Neutrophil (primary cell): Measurements from ENCODE around the gene WDR76.

ENCODE experiments used
- H3K27ac ChIP-seq: fragments of 200-600 bp; sonication (generic); 2 replicates; pipeline ENCODE4 v1.5.1; 2016; ENCODE audit warnings: mild to moderate bottlenecking, moderate library complexity
- H3K27me3 ChIP-seq: fragments of 200-600 bp; sonication (generic); 2 replicates; pipeline ENCODE4 v1.6.0; 2016; ENCODE audit warnings: mild to moderate bottlenecking
- H3K36me3 ChIP-seq: fragments of 200-600 bp; sonication (generic); 2 replicates; pipeline ENCODE4 v1.5.1; 2017
- H3K4me1 ChIP-seq, 2 experiments: fragments of 200-600 bp in 1 of 2; sonication (generic) in 1 of 2; 1 replicate in 1 of 2; 2 replicates in 1 of 2; pipeline versions ENCODE4 v1.5.1 to v1.6.1; 2013 to 2016; ENCODE audit warnings: low read depth in 1 of 2, low read length in 1 of 2, mild to moderate bottlenecking in 1 of 2, moderate library complexity in 1 of 2; ENCODE audit not compliant: control insufficient read depth in 1 of 2, insufficient read depth in 1 of 2
- H3K4me3 ChIP-seq, 2 experiments: fragments of 200-600 bp in 1 of 2; sonication (generic) in 1 of 2; 1 replicate in 1 of 2; 2 replicates in 1 of 2; pipeline ENCODE4 v1.5.1; 2013 to 2016; ENCODE audit warnings: low read depth in 1 of 2, low read length in 1 of 2, mild to moderate bottlenecking in 1 of 2, moderate library complexity in 1 of 2
- H3K9me3 ChIP-seq: fragments of 200-600 bp; sonication (generic); 2 replicates; pipeline ENCODE4 v1.5.1; 2016
- TF ChIP-seq, protein P1 (sequence below): fragments of 200-600 bp; sonication (generic); IDR thresholded peaks from 2 replicates; pipeline ENCODE4 v1.5.1; 2016; ENCODE audit warnings: antibody characterized with exemption

WDR76 gene

DNA sequence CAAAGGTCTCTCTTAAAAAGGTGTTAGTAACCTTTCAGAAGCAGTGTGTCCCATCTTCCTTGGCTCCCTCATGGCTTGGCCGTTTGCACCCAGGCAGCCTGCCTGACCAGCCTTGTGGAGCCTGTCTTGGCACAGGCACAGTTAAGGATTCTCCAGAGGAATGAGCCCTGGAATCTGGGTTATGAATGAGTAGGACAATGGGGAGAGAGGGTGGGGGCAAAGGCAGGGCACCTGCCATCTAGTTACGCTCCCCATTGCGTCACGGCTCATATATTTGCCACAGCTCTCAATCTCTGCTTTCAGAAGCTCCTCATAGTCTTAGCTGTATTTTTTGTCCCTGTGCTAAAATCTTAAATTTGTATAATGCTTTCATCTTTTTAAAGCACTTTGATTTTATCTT lies 50.6 kb downstream of the WDR76 start:
- Histone ChIP-seq H3K9me3 (no peaks in the 10 kb centered on the region), H3K36me3 (peaks cover 60% of the 10 kb centered on the region), H3K4me1 (no peaks in the 10 kb centered on the region), H3K4me3 (no peak overlapping the region), H3K27me3 (no peaks in the 10 kb centered on the region), H3K27ac (no peak overlapping the region)
- TF ChIP-seq, protein P1, sequence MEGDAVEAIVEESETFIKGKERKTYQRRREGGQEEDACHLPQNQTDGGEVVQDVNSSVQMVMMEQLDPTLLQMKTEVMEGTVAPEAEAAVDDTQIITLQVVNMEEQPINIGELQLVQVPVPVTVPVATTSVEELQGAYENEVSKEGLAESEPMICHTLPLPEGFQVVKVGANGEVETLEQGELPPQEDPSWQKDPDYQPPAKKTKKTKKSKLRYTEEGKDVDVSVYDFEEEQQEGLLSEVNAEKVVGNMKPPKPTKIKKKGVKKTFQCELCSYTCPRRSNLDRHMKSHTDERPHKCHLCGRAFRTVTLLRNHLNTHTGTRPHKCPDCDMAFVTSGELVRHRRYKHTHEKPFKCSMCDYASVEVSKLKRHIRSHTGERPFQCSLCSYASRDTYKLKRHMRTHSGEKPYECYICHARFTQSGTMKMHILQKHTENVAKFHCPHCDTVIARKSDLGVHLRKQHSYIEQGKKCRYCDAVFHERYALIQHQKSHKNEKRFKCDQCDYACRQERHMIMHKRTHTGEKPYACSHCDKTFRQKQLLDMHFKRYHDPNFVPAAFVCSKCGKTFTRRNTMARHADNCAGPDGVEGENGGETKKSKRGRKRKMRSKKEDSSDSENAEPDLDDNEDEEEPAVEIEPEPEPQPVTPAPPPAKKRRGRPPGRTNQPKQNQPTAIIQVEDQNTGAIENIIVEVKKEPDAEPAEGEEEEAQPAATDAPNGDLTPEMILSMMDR = no peak

DNA sequence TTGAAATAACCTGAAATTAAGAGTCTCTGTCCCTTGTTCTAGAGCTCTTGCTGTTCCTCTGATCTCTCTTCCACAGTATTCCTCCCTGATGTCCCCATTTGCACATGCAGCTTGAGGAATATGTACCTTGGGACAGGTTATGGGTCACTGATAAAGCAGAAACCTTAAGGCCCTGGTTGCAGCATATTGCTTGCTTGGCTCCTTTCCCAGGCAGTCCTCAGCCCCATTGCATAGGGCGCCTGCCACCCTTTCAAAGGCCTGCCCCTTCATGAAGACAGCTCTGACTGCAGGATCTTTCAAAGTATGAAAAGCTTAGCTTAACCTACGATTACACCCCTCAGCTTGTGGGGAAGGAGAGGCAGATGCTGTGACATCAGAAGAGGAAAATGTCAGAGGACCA lies 51.6 kb downstream of the WDR76 start:
- Histone ChIP-seq H3K27ac (no peak overlapping the region), H3K4me3 (no peak overlapping the region), H3K9me3 (no peaks in the 10 kb centered on the region), H3K4me1 (no peaks in the 10 kb centered on the region), H3K27me3 (no peaks in the 10 kb centered on the region), H3K36me3 (peaks cover 61% of the 10 kb centered on the region)
- TF ChIP-seq, protein P1 = no peak

DNA sequence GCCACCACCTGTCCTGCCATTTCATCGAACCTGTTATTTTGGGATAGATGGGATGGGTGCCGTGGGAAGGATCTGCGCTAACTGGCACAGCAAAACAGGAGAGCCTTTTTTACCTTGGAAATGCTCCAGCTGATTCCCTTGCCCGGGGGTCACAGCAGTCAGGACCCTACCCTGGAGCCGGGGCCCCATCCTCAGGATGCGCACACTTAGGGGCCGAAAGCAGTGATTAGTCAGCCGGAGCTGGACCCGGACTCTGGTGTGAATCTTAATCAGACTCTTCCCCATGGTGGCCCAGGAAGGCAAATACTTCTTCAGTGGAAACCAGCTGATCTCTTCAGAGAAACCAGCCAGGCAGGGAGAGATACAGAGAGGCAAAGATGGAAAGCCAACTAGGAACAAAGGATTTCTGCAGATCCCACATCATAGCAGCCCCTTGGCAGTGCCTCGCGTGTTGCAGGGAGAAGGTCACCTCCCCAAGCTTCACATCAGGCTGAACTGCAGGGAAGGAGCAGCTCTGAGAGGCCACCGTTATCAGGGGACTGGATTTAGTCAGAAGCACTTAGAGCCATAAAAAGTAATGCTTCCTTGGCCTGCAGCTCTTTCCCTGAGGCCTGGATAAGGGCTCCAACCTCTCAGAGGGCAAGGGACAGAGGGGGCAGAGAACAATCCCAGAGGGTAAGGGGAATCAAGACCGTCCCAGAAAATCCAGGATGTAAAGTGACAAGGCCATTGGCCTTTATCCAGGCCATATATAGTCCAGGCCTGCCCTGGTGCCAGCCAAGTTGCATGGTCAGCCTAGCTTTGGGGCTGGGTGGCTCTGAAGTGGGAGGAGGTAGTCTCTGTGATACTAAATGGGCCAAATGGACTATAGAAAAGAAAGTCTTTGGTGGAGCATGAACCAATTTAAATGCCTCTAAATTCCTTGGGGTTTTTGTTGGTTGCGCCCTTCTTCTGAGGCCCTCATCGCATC lies 52.9 kb downstream of the WDR76 start:
- H3K9me3 ChIP-seq = no peaks in the 10 kb centered on the region
- no peaks in the 10 kb centered on the region for H3K27me3 ChIP-seq
- no peak overlapping the region for H3K27ac ChIP-seq
- H3K36me3 ChIP-seq = peaks cover 49% of the 10 kb centered on the region
- TF ChIP-seq, protein P1 = no peak
- H3K4me3 ChIP-seq = no peak overlapping the region
- no peaks in the 10 kb centered on the region for H3K4me1 ChIP-seq

DNA sequence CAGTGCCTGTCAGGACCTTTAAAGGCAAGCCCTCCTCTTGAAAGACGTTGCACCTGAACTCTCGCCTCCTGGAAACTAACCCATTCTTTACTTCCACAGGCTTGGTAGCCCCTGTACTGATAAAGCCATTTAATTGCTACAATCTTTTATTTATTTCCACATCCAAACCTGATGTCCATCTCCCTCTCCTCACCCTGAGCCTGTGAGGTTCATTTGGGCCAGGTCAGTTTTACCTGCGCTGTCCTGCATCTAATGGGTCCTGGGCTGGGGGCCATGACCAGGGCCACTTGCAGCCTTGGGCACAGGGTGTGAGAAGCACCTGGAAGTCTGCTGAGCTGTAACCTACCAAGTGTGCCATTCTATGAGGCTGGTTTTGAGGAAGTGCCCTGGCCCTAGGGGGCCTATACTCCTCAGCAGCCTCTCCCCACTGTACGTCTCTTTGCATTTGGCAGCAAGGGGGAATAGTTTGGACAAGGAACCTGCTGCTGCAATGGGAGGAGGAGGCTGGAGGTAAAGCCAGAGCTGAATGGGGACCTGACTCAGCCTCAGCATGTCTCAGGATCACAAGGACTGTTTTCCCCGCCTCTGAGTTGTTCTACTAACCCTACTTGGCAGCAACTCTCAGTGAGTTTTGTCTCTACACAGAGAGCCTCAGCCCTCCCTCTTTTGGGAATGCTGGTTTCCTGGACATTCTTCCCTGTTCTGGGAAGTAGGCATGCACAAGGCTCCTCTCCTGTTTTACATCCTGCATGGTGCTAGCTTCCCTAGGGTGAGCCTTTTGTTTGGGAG lies 53.8 kb downstream of the WDR76 start:
- Histone ChIP-seq H3K27ac (no peak overlapping the region), H3K4me1 (no peaks in the 10 kb centered on the region), H3K4me3 (no peak overlapping the region), H3K27me3 (no peaks in the 10 kb centered on the region), H3K9me3 (no peaks in the 10 kb centered on the region), H3K36me3 (peaks cover 45% of the 10 kb centered on the region)
- TF ChIP-seq, protein P1 = no peak

DNA sequence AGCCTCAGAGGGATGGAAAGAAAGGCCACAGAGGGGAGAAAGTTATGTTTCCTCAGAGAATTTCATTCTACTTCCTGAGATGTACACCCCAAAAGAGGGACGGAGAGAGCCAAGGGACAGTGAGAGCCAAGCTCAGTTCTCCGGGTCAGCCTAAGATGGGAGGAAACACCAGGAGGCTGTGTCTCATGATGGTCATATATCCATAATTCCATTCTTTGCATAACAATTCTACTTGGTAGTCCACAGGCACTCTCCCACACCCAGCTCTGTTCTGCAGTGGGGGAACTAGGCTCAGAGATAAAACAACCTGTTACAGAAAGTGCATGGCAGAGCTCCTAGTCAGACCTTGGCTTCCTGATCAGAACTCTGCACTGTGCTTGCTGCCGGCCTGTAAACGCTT lies 54.4 kb downstream of the WDR76 start:
- Histone ChIP-seq H3K36me3 (peaks cover 42% of the 10 kb centered on the region), H3K9me3 (no peaks in the 10 kb centered on the region)

More for the DNA sequence above, 54.4 kb downstream of the WDR76 start:
- Histone ChIP-seq H3K27me3 (no peaks in the 10 kb centered on the region), H3K27ac (no peak overlapping the region), H3K4me1 (no peaks in the 10 kb centered on the region), H3K4me3 (no peak overlapping the region)
- TF ChIP-seq, protein P1 = no peak
